ENCODE results near the gene TANGO2. TPM values are rescaled to one million over a fixed set of nuclear protein-coding genes. Genes with fewer than 3 reads are reported as not detected.

Gene TANGO2
- total and polyA plus RNA-seq, 2 experiments from 2014 or later = 27.3 to 45.0 TPM

DNA sequence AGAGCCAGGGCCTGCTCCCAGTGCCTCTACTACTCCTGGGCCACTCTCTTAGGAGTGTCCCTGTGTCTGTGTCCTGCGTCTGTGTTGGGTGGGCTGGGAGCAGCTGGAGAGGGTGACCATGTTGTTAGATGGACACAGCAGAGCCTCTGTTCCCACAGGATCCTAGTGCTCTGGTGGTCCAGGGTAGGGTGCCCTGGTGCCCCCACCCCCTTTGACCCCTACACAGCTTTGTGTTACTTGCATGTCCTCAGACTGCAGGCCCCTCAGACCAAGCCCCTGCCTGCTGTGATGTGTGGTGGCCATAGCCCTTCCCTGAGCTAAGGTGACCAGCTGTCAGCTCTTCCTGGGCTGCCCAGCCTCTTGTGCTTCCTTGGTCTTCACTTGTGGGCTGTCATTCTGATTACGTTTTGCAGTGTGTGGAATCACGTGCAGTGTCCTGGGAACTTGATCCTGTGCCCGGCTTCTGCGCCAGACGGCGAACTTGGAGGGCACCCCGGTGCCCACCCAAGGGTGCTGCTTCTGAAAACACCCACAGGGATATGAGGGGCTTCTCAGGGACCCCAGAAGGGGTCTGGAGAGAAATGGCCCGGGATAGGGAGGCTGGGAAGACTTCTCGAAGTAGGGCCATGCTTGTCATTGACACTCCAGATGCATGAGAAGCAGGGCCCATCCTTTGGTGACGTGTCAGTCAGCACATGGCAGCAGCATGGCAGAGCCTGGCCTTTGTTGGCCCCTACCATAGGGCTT, 1.5 kb downstream of the TANGO2 start:
- H3K79me2 ChIP-seq (ENCODE audit: insufficient read depth) = peaks cover 64% of the 10 kb centered on the region
- peak overlapping the region; percentile 81 for H3K27ac ChIP-seq
- no peaks in the 10 kb centered on the region for H3K9me3 ChIP-seq (ENCODE audit: low read depth)
- 78 to 81% methylated on average over 10 to 11 of the region's 11 CpGs for WGBS, 2 experiments (ENCODE audit: low coverage in 1 of 2, low lambda C conversion rate in 2 of 2, missing lambda C conversion rate in 2 of 2)
- no peaks in the 10 kb centered on the region for H3F3A ChIP-seq (ENCODE audit: insufficient read depth)
- no peaks in the 10 kb centered on the region for H3K36me3 ChIP-seq (ENCODE audit: low read depth)
- peak overlapping the region; percentile 87 for H3K4me3 ChIP-seq
- H4K20me1 ChIP-seq (ENCODE audit: insufficient read depth) = no peaks in the 10 kb centered on the region
- in situ Hi-C loops (cut with MboI) = no loop called here
- H3K4me2 ChIP-seq (ENCODE audit: unreplicated experiment) = peak overlapping the region; percentile 80
- no peaks in the 10 kb centered on the region for H3K9me2 ChIP-seq (ENCODE audit: insufficient read depth)
- H3K9ac ChIP-seq = peak overlapping the region; percentile 97
- no peak for TF ChIP-seq EZH2phosphoT487 (IDR thresholded peaks at IDR 0.05; ENCODE audit: insufficient read depth, low read depth)
- no peak for TF ChIP-seq EZH2 (IDR thresholded peaks at IDR 0.05; ENCODE audit: insufficient read depth, poor library complexity, severe bottlenecking)
- H2AFZ ChIP-seq = no peak overlapping the region
- no peaks in the 10 kb centered on the region for H3K27me3 ChIP-seq (replicated peaks; ENCODE audit: insufficient read depth)
- H3K4me1 ChIP-seq (ENCODE audit: insufficient read depth) = peaks cover 7% of the 10 kb centered on the region
- DNase-seq = no peak

DNA sequence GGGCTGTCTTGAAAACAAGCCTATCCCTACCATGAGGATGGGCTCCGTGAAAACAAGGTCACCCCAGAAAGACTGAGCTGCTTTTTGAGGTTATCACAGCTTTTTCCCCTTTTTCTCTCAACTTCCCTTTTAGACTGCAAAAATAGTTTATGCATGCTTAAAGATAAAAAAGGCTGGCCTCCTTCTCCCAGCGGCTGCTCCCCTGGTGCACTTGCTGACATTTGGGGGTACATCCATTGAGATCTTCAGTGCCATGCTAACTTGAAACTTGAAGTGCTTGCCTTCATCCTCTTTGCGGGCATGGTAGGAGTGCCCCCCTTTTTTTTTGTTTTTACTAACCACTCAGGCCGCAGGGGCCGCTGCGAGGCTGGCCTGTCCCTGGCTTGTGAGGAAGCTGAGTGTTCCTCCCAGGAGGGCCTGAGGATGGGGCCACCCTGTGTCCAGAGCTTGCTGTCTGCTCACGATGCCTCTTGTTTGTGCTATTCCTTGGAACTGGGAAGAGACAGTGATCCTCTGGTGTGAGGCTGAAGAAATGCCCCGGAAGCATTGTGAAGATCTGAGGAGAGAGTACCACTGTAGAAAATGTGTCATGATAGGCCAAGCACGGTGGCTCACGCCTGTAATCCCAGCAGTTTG, 2.2 kb downstream of the TANGO2 start:
- H3K36me3 ChIP-seq (ENCODE audit: low read depth) = no peaks in the 10 kb centered on the region
- TF ChIP-seq EZH2phosphoT487 (IDR thresholded peaks at IDR 0.05; ENCODE audit: insufficient read depth, low read depth) (no peak), EZH2 (IDR thresholded peaks at IDR 0.05; ENCODE audit: insufficient read depth, poor library complexity, severe bottlenecking) (no peak)
- H3F3A ChIP-seq (ENCODE audit: insufficient read depth) = no peaks in the 10 kb centered on the region
- H4K20me1 ChIP-seq (ENCODE audit: insufficient read depth) = no peaks in the 10 kb centered on the region
- H3K79me2 ChIP-seq (ENCODE audit: insufficient read depth) = peaks cover 68% of the 10 kb centered on the region
- H3K27me3 ChIP-seq (replicated peaks; ENCODE audit: insufficient read depth) = no peaks in the 10 kb centered on the region
- H3K4me3 ChIP-seq = no peak overlapping the region
- H2AFZ ChIP-seq = no peak overlapping the region
- no peak for DNase-seq
- peaks cover 7% of the 10 kb centered on the region for H3K4me1 ChIP-seq (ENCODE audit: insufficient read depth)
- no peak overlapping the region for H3K27ac ChIP-seq
- H3K9me3 ChIP-seq (ENCODE audit: low read depth) = no peaks in the 10 kb centered on the region
- H3K9me2 ChIP-seq (ENCODE audit: insufficient read depth) = no peaks in the 10 kb centered on the region
- WGBS, 2 experiments (ENCODE audit: low coverage in 1 of 2, low lambda C conversion rate in 2 of 2, missing lambda C conversion rate in 2 of 2) = 82 to 89% methylated on average over 10 of the region's 10 CpGs
- H3K9ac ChIP-seq = peak overlapping the region; percentile 18; the same call in 1 of the 2 replicates
- H3K4me2 ChIP-seq (ENCODE audit: unreplicated experiment) = no peak overlapping the region
- in situ Hi-C loops (cut with MboI) = no loop called here

DNA sequence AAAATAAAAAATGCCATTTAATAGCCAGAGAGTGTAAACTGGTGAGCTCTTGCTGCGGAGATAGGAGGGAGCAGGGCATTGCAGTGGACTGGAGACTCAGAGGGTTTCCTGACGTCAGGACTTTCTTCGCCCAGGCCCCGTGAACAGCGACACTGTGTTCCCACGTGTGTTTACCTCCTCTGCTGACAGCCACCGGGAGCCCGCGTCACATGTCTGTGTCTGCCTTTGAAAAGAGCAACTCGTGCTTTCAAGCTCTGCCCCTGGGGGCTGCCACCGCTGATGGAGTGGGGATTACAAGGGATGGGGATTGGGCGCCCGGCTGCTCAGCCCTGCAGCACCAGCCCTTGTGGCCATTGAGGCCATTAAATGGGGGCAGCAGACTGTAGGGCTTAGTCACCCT, 3.3 kb downstream of the TANGO2 start:
- 74% methylated on average over 13 of the region's 13 CpGs for WGBS, 2 experiments (ENCODE audit: low coverage in 1 of 2, low lambda C conversion rate in 2 of 2, missing lambda C conversion rate in 2 of 2)
- H3K9me2 ChIP-seq (ENCODE audit: insufficient read depth) = no peaks in the 10 kb centered on the region
- no peaks in the 10 kb centered on the region for H3K9me3 ChIP-seq (ENCODE audit: low read depth)
- in situ Hi-C loops (cut with MboI) = no loop called here
- no peak for DNase-seq
- H3K4me1 ChIP-seq (ENCODE audit: insufficient read depth) = peaks cover 7% of the 10 kb centered on the region
- no peak overlapping the region for H3K4me3 ChIP-seq
- no peaks in the 10 kb centered on the region for H3K27me3 ChIP-seq (replicated peaks; ENCODE audit: insufficient read depth)
- TF ChIP-seq EZH2phosphoT487 (IDR thresholded peaks at IDR 0.05; ENCODE audit: insufficient read depth, low read depth) (no peak), EZH2 (IDR thresholded peaks at IDR 0.05; ENCODE audit: insufficient read depth, poor library complexity, severe bottlenecking) (no peak)
- H4K20me1 ChIP-seq (ENCODE audit: insufficient read depth) = no peaks in the 10 kb centered on the region
- no peak overlapping the region for H3K27ac ChIP-seq
- no peak overlapping the region for H3K9ac ChIP-seq
- H3F3A ChIP-seq (ENCODE audit: insufficient read depth) = no peaks in the 10 kb centered on the region
- no peak overlapping the region for H3K4me2 ChIP-seq (ENCODE audit: unreplicated experiment)
- no peaks in the 10 kb centered on the region for H3K36me3 ChIP-seq (ENCODE audit: low read depth)
- no peak overlapping the region for H2AFZ ChIP-seq
- peaks cover 75% of the 10 kb centered on the region for H3K79me2 ChIP-seq (ENCODE audit: insufficient read depth)

DNA sequence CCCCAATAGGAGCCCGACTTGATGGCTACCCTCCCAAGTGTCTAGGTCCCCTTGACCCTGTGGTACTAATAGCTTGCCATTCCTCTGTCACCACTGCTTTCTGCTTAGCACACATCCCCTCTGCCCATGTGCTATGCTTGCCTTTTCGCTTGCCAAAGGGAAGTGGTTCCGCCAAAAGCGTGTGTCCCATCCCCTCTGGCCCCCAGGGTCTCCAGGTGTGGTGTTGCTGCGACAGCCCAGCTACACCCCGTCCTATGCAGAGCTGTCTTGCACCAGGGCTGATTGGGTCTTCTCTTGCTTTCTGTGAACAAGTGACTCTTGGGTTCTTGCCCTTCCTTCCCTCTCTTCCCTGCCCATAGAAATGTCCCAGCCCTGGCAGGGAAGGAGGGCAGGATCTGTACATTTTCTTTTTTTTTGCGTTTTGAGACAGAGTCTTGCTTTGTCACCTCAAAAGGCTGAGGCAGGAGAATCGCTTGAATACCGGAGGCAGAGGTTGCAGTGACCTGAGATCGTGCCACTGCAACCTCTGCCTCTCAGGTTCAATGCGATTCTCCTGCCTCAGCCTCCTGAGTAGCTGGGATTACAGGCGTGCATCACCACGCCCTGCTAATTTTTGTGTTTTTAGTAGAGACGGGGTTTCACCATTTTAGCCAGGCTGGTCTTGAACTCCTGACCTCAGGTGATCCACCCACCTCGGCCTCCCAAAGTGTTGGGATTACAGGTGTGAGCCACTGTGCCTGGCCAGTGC, 3.9 kb downstream of the TANGO2 start:
- in situ Hi-C loops (cut with MboI) = no loop called here
- Histone ChIP-seq H3K4me1 (ENCODE audit: insufficient read depth) (peaks cover 7% of the 10 kb centered on the region), H3K79me2 (ENCODE audit: insufficient read depth) (peaks cover 75% of the 10 kb centered on the region)

More for the DNA sequence above, 3.9 kb downstream of the TANGO2 start:
- H2AFZ ChIP-seq = no peak overlapping the region
- H3K9me2 ChIP-seq (ENCODE audit: insufficient read depth) = no peaks in the 10 kb centered on the region
- no peaks in the 10 kb centered on the region for H3K9me3 ChIP-seq (ENCODE audit: low read depth)
- no peaks in the 10 kb centered on the region for H4K20me1 ChIP-seq (ENCODE audit: insufficient read depth)
- DNase-seq = no peak
- H3K4me2 ChIP-seq (ENCODE audit: unreplicated experiment) = no peak overlapping the region
- TF ChIP-seq EZH2phosphoT487 (IDR thresholded peaks at IDR 0.05; ENCODE audit: insufficient read depth, low read depth) (no peak), EZH2 (IDR thresholded peaks at IDR 0.05; ENCODE audit: insufficient read depth, poor library complexity, severe bottlenecking) (no peak)
- no peak overlapping the region for H3K9ac ChIP-seq
- H3K27ac ChIP-seq = no peak overlapping the region
- H3K4me3 ChIP-seq = no peak overlapping the region
- H3K36me3 ChIP-seq (ENCODE audit: low read depth) = no peaks in the 10 kb centered on the region
- 92 to 95% methylated on average over 15 of the region's 15 CpGs for WGBS, 2 experiments (ENCODE audit: low coverage in 1 of 2, low lambda C conversion rate in 2 of 2, missing lambda C conversion rate in 2 of 2)
- no peaks in the 10 kb centered on the region for H3F3A ChIP-seq (ENCODE audit: insufficient read depth)
- H3K27me3 ChIP-seq (replicated peaks; ENCODE audit: insufficient read depth) = no peaks in the 10 kb centered on the region

All from GM23248 (cell line).